GM18519 (cell line): Measurements from ENCODE around the gene NARS2.
A peak's percentile ranks its signal among the peaks of the same experiment; 100 is the strongest.
"Not testable (repeated sequence)": the region's sequence is repeated elsewhere in the genome, so short reads cannot be mapped to it uniquely, and the experiment has no call there.

Experiments used
- ATAC-seq: cut with Tn5 transposase; IDR thresholded peaks from one replicate; pipeline ENCODE4 v1.9.1; 2021; ENCODE audit warnings: mild to moderate bottlenecking, moderate library complexity; ENCODE audit not compliant: unreplicated experiment, low FRiP score

NARS2 gene, protein sequence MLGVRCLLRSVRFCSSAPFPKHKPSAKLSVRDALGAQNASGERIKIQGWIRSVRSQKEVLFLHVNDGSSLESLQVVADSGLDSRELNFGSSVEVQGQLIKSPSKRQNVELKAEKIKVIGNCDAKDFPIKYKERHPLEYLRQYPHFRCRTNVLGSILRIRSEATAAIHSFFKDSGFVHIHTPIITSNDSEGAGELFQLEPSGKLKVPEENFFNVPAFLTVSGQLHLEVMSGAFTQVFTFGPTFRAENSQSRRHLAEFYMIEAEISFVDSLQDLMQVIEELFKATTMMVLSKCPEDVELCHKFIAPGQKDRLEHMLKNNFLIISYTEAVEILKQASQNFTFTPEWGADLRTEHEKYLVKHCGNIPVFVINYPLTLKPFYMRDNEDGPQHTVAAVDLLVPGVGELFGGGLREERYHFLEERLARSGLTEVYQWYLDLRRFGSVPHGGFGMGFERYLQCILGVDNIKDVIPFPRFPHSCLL

DNA sequence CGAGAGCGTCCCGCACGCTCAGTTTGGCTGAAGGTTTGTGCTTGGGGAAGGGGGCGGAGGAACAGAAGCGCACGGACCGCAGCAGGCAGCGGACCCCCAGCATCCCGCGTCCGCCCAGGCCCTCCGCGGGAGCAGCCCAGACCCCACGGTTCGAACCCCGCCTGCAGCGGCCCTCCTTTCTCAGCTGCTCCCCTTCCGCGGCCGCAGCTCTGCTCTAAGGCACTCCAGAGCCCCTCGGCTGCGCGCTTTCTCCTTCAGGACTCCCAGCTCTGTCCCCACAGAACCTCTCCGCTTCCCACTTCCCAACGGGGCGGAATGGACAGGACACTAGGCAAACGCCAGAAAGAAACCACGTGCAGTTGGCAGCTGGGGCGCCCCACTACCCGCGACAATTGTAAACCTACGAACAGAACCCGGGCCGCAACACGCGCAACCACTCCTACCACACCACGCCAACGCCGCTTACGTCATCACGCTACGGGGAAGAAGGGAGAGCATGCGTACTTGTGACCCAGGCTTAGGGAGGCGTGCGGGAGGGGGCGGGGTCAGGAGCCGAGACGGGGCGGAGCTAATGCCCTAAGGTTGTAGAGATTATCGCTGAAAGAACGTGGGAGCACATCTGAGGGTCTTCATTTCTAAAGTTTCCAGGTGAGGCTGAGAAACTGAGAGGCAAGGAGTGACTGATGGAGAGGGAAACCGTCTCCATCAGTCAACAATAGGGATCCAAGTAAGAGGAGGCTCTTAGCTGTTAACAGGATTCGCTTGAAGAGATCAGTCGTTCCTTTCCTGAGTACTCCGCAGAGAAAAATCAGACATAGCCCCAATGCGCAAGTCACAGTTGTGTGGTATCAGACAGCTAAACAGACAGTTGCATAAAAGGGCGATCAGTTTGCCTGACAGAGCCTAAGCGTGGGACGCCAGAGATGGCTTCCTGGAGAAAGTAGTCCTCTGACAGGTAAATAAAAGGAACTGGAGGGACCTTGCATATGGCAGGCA lies at the start of gene NARS2:
Gene NARS2 (minus strand): TSS at position 479 of the 996 bp plus-strand sequence. CDS start 376 bp downstream, at position 103.
- peak; percentile 83 for ATAC-seq

DNA sequence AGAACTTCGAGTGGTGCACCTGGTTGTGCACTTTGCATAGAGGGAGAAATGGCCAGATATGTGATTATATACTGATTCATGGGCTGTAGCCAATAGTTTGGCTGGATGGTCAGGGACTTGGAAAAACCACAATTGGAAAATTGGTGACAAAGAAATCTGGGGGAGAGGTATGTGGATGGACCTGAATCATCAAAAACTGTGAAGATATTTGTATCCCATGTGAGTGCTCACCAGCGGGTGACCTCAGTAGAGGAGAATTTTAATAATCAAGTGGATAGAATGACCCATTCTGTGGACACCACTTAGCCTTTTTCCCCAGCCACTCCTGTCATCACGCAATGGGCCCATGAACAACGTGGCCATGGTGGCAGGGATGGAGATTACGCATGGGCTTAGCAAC lies 48.0 kb upstream of the NARS2 start:
- no peak for ATAC-seq

DNA sequence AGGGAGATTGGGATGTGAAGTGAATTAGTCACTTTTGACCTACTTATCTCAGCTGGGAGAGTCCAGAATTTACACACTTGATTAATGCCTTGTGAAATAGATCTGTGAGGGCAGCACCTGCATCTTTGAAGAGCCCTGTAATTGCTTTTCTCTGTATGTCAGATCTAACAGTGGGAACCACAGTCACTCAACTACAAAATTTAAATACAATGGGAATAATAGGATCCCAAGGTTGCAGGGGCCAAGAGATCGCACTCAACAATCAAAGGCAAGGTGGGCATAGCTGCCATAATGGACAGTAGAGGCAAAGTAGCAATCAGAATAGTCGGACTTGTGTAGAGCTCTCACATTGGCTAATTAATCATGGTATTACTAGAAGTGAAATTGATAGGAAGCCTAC lies 45.5 kb upstream of the NARS2 start:
- ATAC-seq: no peak

DNA sequence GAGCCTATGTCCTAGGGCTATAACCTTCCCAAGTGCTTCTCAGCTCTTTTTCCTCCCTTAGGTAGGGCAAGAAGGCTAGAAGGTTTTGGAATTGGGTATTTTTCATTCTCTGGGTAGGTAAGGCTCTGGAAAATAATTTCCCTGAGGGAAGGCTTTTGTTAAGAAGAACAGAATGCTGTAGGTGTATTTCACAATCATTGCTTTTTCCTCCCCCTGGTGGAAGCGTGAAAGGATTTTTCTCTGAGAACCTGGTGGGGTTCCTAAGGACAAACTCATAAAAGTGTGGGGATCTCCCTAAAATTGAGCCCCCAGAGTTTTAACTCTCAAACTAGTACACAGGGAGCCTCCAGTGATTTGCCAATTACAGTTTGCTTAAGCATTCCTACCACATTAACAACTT lies 41.1 kb upstream of the NARS2 start:
- ATAC-seq: no peak

DNA sequence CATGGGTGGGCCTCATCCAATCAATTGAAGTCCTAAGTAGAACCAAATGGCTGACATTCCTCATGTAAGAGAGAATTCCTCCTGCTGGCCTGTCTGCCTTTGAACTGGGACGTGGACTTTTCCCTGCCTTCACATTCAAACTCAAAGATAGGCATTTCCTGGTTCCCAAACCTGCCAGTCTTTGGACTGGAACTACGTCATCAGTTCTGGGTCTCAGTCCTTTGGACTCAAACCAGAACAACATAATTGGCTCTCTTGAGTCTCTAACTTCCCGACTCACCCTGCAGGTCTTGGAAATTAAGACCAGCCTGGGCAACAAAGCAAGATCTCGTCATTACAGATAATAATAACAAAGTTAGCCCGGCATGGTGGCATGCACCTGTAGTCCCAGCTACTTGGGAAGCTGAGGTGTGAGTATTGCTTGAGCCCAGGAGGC lies 38.7 kb upstream of the NARS2 start:
- no peak for ATAC-seq

DNA sequence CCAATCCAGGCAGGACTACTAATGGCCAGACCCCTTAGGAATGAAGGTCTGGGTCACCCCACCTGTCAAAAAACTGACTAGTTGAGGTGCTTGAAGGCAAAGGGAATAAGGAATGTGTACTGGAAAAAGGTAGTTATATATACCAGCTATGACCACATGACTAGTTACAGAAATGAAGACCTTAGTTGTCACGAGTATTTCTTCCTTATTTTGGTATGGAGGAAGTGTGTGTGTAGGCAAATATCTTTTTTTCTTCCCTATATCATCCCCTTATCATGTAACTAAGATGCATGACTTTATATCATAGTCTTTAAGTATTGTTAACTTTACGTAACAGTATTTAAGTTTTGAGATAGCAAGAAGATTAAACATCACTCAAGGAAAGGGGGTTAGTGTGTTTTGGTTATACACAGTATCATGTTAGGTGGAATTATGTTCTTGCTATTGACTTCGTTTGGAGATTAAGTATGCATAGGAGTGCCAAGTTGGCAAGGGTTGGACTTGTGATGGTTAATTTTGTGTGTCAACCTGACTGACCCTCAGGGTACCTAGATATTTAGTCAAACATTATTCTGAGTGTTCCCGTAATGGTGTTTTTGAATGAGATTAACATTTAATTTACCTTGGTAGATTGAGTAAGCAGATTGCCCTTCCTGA lies 38.2 kb upstream of the NARS2 start:
- ATAC-seq: no peak

DNA sequence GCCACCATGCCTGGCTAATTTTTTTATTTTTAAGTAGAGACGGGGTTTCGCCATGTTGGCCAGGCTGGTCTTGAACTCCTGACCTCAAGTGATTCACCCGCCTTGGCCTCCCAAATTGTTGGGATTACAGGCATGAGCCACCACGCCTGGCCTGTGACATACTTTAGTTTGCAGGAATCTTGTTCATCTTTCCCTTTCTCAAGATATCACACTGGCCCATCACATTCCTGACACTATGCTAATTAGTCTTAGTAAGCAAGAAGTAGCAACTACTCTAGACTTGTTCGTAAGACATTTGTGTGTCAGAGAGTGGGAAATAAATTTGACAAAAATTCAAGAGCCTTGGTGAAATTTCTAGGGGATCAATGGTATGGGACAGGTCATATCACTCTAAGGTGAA lies 34.7 kb upstream of the NARS2 start:
- not testable (repeated sequence) for ATAC-seq

DNA sequence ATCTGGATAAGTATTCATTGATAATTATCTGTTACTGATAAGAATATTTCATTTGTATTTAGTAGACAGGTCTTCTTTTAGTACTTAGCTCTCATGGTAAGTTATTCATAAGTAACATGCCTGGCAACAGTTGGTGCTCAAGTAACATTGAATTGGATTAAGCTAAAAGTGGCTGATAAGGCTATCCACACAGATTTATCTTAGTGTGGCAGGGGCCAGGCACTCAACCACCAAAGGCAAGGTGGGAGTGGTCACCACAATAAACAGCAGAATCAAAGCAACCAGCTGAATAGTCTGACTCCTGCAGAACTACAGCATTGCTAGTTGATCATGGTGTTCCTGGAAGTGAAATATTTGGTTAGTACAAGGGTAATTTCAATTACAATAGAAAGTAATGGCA lies 33.0 kb upstream of the NARS2 start:
- no peak for ATAC-seq

DNA sequence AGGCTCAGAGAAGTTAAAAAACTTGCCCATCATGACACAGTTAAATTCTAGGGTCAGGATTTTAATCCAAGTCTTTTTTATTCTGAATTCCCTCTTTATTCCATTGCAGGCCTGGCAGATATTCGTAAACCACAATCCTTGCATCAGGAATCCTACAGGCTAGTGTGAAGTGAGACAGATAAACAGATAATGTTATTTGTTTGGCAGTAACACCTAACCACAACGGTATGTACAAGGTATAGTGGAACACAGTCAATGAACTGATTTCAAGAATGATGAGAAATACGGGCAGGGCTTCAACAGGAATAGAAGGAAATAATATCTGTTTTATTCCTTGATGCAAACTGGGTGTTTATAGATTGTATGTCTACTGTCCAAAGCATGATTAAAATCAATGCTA lies 32.0 kb upstream of the NARS2 start:
- ATAC-seq: no peak

DNA sequence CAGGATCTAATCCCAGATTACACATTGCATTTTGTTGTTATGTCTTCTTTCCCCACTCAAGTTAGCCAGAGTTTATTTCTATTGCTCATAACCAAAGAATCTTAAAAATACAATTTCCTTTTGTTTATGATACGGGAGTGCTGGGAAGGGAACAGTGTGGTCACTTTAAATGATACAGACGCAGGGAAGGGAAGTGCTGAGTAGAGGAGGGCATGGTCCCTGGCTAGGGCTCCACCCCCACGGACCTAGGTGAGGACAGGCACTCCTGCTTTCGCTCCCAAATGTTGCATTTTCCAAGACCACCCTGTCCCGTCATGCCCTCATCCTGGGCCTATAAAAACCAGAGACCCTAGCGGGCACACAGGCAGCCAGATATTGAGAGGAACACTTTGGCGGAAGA lies 30.6 kb upstream of the NARS2 start:
- ATAC-seq: no peak

DNA sequence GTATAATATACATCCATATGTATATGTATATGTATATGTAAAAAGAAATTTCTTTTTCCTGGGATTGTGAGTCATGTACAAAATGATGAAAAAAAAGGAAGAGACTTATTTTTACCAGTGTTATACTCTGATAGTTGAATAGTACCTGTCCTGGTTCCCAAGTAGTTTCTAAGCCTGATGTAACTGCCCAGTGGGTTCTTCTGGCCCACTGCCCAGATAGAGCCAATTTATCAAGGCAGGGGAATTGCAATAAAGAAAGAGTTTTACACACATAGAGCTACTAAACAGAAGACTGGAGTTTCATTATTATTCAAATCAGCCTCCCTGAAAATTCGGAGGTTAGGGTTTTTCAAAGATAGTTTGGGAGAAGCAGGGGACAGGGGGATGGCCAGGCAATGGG lies 29.1 kb upstream of the NARS2 start:
- no peak for ATAC-seq

DNA sequence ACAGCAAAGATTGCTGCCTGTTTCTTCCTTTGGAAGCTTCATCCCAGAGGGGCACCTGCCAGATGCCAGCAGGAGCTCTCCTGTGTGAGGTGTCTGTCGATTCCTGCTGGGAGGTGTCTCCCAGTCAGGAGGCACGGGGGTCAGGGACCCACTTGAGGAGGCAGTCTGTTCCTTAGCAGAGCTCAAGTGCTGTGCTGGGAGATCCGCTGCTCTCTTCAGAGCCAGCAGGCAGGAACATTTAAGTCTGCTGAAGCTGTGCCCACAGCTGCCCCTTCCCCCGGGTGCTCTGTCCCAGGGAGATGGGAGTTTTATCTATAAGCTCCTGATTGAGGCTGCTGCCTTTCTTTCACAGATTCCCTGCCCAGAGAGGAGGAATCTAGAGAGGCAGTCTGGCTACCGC lies 28.1 kb upstream of the NARS2 start:
- ATAC-seq: not testable (repeated sequence)

DNA sequence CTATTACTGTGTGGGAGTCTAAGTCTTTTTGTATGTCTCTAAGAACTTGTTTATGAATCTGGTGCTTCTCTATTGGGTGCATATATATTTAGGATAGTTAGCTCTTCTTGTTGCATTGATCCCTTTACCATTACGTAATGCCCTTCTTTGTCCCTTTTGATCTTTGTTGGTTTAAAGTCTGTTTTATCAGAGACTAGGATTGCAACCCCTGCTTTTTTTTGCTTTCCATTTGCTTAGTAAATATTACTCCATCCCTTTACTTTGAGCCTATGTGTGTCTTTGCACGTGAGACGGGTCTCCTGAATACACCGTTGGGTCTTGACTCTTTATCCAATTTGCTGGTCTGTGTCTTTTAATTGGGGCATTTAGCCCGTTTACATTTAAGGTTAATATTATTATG lies 26.4 kb upstream of the NARS2 start:
- not testable (repeated sequence) for ATAC-seq

DNA sequence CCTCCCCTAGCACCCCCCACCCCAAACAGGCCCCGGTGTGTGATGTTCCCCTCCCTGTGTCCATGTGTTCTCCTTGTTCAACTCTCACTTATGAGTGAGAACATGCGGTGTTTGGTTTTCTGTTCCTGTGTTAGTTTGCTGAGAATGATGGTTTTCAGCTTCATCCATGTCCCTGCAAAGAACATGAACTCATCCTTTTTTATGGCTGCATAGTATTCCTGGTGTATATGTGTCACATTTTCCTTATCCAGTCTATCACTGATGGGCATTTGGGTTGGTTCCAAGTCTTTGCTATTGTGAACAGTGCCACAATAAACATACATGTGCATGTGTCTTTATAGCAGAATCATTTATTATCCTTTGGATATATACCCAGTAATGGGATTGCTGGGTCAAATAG lies 22.9 kb upstream of the NARS2 start:
- not testable (repeated sequence) for ATAC-seq

DNA sequence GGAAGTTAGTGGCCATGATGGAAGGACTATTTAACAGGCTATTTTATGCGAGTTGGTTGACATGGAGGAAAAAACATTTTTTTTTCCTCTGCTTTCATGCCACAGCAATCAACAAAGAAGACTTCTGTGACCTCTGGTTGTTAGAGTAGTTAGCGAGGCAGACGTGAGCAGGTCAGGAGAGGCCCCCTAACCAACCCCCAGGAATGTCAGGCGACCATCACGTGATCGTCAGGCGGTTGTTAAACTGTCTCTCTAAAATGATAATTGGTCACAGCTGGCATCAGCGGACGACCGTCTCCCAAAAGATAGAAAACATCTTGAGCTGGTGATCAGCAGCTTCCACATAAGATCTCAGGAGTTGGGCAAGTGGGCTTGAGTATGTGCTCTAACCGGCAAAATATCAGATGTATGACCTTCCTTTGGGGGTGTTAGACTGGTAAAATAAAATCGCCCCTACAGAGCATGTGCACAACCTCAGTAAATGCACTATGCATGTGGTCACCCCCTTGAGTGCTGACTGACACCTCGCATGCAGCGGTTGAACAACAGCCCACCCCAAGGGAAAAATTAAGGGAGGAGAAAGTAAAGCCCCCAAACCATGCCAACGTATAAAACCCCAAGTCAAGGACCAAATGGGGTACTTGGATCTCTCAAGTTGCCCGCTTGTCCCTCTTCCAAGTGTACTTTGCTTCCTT lies 20.9 kb upstream of the NARS2 start:
- ATAC-seq: no peak

DNA sequence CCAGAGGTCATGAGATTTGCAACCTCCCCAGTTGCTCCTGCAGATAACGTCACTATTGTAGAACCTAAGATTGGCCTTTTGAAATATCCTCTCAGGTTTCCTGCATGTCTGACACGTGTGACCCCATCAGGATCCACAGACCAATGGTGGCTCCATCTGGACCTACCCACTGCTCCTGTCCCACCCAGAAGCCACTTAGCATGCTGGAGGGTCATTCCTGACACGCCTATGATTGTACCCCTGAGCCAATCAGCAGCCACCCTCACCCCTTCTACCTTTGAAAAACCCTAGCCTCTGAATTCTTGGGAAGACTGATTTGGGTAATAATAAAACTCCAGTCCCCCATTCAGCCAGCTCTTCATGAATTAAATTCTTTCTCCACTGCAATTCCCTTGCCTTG lies 20.1 kb upstream of the NARS2 start:
- no peak for ATAC-seq

DNA sequence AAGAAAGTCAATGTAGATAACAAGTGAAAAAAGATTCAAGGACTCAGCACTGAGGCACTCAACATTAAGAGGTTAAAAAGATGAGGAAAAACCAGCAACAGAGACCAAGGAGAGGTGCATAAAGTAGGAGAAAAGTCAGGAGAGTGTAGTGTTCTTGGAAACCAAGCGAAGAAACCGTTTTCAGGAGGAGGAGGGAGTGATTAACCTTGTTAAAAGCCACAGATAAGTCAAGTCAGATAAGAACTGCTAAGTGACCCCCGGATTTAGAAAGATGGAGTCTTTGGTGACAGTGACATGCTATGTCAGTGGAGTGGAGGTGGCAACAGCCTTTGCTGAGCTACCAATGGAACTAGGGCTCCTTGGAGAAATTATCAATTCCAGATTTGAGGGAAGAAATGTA lies 13.9 kb upstream of the NARS2 start:
- ATAC-seq: no peak

DNA sequence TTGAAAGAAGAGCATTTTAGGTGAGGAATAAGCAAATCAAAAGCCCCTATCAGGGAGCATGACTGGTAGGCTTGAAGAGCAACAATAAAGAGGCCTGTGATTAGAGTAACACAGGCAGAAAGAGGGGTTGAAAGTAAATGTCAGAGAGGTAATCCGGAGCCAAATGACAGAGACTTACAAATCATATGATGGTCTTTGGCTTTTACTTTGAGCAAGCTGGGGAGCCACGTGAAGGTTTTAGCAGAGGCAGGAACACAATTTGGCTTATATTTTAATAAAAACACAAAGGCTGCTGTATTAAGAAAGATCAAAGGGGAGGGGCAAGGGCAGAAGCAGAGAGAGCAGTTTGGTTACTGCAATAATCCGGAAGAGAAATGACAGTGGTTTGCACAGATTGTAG lies 12.8 kb upstream of the NARS2 start:
- ATAC-seq: no peak

DNA sequence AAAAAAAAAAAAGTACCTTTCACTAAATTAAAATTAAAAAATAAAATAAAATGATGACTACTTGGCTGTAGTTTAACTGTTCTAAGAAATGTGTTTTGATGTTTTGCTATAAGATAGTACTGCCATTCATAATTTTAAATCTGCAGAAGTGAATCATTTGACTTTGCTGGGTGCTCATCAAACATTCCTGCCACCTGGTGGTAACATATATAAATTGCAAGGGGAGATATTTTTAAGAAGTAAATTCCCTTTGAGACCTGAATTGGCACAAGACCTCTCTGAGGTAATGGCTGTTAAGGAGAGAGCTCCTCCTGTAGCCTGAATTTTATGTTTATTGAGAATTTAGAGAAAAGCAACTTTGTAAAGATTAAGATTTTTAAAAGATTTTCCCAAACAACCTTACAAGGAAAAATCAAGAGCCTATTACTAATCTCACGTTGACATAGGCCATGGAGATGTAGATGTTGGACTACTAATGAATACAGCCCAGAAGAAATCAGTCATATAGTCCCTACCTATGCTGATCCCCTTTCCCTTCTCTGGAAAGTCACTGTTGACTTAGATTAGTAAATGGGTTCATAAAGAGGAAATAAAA lies 11.9 kb upstream of the NARS2 start:
- no peak for ATAC-seq

DNA sequence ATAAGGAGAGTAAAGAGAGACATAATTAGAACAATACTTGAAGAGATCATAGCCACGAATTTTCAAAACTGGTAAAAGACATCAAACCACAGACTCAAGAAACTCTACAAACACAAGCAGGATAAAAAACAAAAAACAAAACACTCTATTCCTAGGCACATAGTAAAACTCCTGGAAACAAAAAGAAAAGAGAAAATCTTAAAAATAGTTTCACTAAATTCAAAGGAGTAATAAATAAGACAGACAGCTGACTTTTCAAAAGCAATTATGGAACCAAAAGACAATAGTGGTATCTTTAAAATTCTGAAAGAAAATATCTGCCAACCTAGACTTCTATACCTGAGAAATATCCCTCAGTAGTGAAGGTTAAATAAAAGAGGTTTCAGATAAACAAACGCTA lies 9.2 kb upstream of the NARS2 start:
- no peak for ATAC-seq
